HG03520 (cell line): ENCODE measurements around the gene CARHSP1.
"Not testable (repeated sequence)": the region's sequence is repeated elsewhere in the genome, so short reads cannot be mapped to it uniquely, and the experiment has no call there.

ENCODE experiments used
- ATAC-seq: cut with Tn5 transposase; IDR thresholded peaks from one replicate; pipeline ENCODE4 v1.9.1; 2021; ENCODE audit warnings: mild to moderate bottlenecking, moderate library complexity; ENCODE audit not compliant: unreplicated experiment

Gene CARHSP1

GRCh38 chr16:8868416-8869211 is at the start of gene CARHSP1:
Gene CARHSP1, minus strand, starts transcription at chr16:8869006. Its CDS starts 9,678 bp downstream, at chr16:8859328.
- peak; percentile 55 for ATAC-seq

GRCh38 chr16:8917336-8917735 is 48.5 kb upstream of the CARHSP1 start:
- not testable (repeated sequence) for ATAC-seq

- no peak for ATAC-seq
Observed at GRCh38 chr16:8916541-8917225, 47.9 kb upstream of the CARHSP1 start.

- ATAC-seq, result no peak
Observed at GRCh38 chr16:8915722-8916301, 47.0 kb upstream of the CARHSP1 start.

GRCh38 chr16:8914098-8914497 is 45.3 kb upstream of the CARHSP1 start:
- ATAC-seq, result no peak

GRCh38 chr16:8912793-8913192 is 44.0 kb upstream of the CARHSP1 start:
- no peak for ATAC-seq

GRCh38 chr16:8910811-8911210 is 42.0 kb upstream of the CARHSP1 start:
- ATAC-seq, result no peak

GRCh38 chr16:8908810-8909468 is 40.1 kb upstream of the CARHSP1 start:
- no peak for ATAC-seq

GRCh38 chr16:8907096-8907495 is 38.3 kb upstream of the CARHSP1 start:
- ATAC-seq, result no peak

GRCh38 chr16:8905795-8906591 is 37.2 kb upstream of the CARHSP1 start:
- no peak for ATAC-seq

GRCh38 chr16:8905168-8905762 is 36.5 kb upstream of the CARHSP1 start:
- no peak for ATAC-seq

GRCh38 chr16:8904018-8904430 is 35.2 kb upstream of the CARHSP1 start:
- ATAC-seq, result no peak

- ATAC-seq, result no peak
Observed at GRCh38 chr16:8903004-8903403, 34.2 kb upstream of the CARHSP1 start.

- no peak for ATAC-seq
Observed at GRCh38 chr16:8901320-8901861, 32.6 kb upstream of the CARHSP1 start.

- ATAC-seq, result no peak
Observed at GRCh38 chr16:8900343-8900742, 31.5 kb upstream of the CARHSP1 start.

GRCh38 chr16:8899709-8900317 is 31.0 kb upstream of the CARHSP1 start:
- no peak for ATAC-seq

- ATAC-seq, result no peak
Observed at GRCh38 chr16:8898660-8899318, 30.0 kb upstream of the CARHSP1 start.

- ATAC-seq, result no peak
Observed at GRCh38 chr16:8894736-8895334, 26.0 kb upstream of the CARHSP1 start.
